Measurements from ENCODE around the gene BRSK2.

Gene BRSK2

DNA sequence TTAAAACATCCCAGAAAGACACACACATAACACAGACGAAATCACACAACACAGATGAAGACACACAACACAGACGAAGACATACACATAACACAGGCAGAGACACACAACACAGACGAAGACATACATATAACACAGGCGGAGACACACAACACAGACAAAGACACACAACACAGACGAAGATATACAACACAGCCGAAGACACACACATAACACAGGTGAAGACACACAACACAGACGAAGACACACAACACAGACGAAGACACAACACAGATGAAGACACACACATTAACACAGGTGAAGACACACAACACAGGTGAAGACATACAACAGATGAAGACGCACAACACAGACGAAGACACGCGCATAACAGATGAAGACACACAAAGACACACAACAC, 101.6 kb downstream of the BRSK2 start:
- TF ChIP-seq, protein P1, sequence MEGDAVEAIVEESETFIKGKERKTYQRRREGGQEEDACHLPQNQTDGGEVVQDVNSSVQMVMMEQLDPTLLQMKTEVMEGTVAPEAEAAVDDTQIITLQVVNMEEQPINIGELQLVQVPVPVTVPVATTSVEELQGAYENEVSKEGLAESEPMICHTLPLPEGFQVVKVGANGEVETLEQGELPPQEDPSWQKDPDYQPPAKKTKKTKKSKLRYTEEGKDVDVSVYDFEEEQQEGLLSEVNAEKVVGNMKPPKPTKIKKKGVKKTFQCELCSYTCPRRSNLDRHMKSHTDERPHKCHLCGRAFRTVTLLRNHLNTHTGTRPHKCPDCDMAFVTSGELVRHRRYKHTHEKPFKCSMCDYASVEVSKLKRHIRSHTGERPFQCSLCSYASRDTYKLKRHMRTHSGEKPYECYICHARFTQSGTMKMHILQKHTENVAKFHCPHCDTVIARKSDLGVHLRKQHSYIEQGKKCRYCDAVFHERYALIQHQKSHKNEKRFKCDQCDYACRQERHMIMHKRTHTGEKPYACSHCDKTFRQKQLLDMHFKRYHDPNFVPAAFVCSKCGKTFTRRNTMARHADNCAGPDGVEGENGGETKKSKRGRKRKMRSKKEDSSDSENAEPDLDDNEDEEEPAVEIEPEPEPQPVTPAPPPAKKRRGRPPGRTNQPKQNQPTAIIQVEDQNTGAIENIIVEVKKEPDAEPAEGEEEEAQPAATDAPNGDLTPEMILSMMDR (IDR thresholded peaks at IDR 0.05; ENCODE audit: low read length, missing control alignments): no peak
- no peak for DNase-seq (ENCODE audit: low read depth)
- no peak overlapping the region for H3K4me3 ChIP-seq (replicated peaks; ENCODE audit: low read depth, low read length)

DNA sequence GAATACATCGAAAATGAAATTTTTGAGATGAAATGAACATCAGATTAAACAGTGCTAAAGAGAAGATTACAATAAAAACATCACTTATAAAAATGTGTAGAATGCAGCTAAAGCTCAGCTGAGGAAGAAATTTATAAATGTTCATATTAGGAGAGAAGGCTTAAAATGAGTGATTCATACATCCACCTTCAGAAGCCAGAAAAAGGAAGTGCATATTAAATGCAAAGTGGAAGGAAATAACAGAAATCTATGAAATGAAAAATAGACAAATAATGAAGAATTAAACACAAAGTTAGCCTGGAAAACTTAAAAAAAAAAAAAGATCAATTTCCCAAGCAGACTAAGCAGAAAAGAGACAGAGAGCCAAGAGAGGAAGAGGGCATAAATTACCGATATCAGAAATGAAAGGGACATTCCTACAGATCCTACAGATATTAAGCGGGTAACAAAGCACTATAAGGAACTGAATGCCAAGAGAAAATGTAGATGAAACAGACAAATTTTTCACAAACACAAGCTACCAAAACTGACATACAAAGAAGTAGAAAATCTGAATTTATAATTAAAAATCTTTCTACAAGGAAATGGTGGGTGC, 104.0 kb downstream of the BRSK2 start:
- no peak overlapping the region for H3K4me3 ChIP-seq (replicated peaks; ENCODE audit: low read depth, low read length)
- no peak for DNase-seq (ENCODE audit: low read depth)
- TF ChIP-seq, protein P1 (IDR thresholded peaks at IDR 0.05; ENCODE audit: low read length, missing control alignments): no peak

DNA sequence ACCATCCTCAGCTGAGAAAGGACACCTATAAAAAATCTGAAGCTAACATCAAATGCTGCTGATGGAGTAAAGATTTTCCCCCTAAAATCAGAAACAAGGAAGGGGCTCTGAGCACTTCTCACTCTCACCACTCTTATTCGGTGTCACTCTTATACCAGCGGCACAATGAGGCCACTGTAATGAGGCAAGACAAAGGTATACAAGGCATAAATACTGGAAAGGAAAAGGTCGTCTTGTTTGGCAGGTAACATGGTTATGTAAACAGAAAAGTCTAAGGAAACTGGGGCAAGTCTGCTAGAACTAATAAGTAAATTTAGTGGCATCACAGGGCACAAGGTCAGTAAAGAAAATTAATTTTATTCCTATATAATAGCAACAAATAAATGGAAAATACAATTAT, 104.9 kb downstream of the BRSK2 start:
- TF ChIP-seq, protein P1 (IDR thresholded peaks at IDR 0.05; ENCODE audit: low read length, missing control alignments): no peak
- H3K4me3 ChIP-seq (replicated peaks; ENCODE audit: low read depth, low read length): no peak overlapping the region
- no peak for DNase-seq (ENCODE audit: low read depth)

DNA sequence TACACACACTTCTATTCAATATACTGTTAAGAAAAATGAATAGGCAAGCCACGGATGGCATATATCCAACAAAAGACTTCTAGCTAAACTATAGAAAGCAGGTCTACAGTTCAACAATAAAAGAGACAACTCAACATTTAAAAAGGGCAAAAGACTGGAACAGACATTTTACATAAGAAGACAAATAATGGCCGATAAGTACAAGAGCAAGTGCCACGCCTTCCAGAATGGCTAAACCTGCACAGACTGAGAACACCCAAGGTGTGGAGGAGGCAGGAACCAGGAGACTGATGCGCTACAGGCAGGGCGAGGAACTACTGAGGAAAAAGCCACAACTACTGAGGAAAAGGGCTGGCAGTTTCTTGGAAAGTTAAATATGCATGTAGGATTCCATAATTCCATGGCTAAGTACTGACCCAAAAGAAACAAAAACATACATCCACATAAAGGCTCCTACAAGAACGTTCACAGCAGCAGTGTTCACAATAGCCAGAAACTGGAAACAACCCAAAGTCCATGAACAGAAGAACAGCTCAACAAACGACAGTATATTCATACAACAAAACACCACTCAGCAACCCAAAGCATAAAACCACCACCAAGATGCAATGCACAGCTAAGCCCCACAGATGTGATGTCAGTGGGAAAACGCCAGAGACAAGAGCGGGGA, 106.5 kb downstream of the BRSK2 start:
- H3K4me3 ChIP-seq (replicated peaks; ENCODE audit: low read depth, low read length): no peak overlapping the region
- DNase-seq (ENCODE audit: low read depth): no peak
- TF ChIP-seq, protein P1 (IDR thresholded peaks at IDR 0.05; ENCODE audit: low read length, missing control alignments): no peak

DNA sequence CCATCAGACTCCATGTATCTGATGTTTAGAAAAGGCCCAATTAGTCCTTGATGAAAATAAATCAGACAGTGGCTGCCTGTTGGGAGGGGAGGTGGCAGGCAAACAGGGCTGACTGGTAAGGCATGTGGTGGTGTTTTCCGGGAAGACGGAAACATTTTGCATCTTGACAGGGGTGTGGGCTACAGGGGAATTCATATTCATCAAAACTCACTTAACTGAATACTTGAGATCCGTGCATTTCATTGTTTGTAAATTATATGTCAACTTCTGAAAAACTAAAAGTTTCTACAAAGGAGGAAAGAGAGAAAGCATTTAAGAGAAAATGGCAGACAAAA, 107.0 kb downstream of the BRSK2 start:
- TF ChIP-seq, protein P1 (IDR thresholded peaks at IDR 0.05; ENCODE audit: low read length, missing control alignments): no peak
- DNase-seq (ENCODE audit: low read depth): no peak

DNA sequence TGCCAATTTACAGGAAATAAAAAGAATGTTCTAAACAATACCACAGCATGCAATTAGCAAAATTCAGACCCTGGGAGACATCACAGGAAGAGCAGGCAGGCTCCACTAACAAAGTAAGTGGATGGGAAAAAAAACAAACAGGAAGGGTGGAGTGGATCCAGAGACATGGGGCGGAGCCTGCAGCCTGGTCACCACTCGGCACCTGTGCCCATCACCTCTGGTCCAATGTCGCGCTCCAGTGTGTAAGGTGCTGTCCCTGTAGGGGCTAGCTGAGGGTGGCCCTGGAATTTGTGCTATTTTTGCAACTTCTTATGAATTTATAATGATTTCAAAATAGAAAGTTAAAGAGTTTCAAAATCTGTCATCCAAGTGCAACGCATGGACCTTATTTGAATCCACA, 107.9 kb downstream of the BRSK2 start:
- no peak overlapping the region for H3K4me3 ChIP-seq (replicated peaks; ENCODE audit: low read depth, low read length)
- no peak for DNase-seq (ENCODE audit: low read depth)
- TF ChIP-seq, protein P1 (IDR thresholded peaks at IDR 0.05; ENCODE audit: low read length, missing control alignments): no peak

More for the DNA sequence above, 107.0 kb downstream of the BRSK2 start:
- no peak overlapping the region for H3K4me3 ChIP-seq (replicated peaks; ENCODE audit: low read depth, low read length)

DNA sequence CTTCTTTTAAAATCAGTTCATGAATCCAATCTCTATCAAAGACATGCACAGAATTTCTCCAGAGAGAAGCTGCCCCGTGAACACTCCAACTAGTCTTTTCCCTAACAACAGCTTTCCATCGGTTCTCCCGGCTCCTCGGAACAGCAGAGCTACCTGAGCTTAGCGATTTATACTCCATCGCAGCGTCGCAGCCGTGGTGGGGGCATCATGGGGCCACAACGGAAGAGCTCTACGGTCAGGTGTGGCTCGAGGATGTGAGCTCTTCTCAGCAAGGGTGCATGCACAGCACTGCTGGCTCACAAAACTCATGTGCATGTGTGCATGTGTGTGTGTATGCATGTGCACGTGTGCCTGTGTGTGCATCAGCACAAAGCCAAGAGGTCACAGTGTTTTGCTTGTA, 108.5 kb downstream of the BRSK2 start:
- TF ChIP-seq, protein P1 (IDR thresholded peaks at IDR 0.05; ENCODE audit: low read length, missing control alignments): no peak
- DNase-seq (ENCODE audit: low read depth): no peak

More for the DNA sequence above, 108.5 kb downstream of the BRSK2 start:
- H3K4me3 ChIP-seq (replicated peaks; ENCODE audit: low read depth, low read length): no peak overlapping the region

All from fibroblast of pulmonary artery (primary cell).